Cardiac muscle cell (in vitro differentiated cells and primary cell): Measurements from ENCODE around the gene MESP2. TPM values are rescaled to one million over a fixed set of nuclear protein-coding genes. Genes with fewer than 3 reads are reported as not detected.

ENCODE experiments used
- DNase-seq, 2 donors: peaks; one replicate each; pipeline versions ENCODE4 v3.0.0 to v3.0.0-alpha.2; 2010 to 2017; ENCODE audit warnings: low read depth in 1 of 2, low spot score in 1 of 2
- H3K27ac ChIP-seq: fragments of 200-600 bp; sonication (generic); 2 replicates; pipeline ENCODE4 v1.5.1; 2016
- H3K27me3 ChIP-seq: fragments of 200-600 bp; sonication (generic); 2 replicates; pipeline ENCODE4 v1.6.0; 2016; ENCODE audit warnings: control low read depth
- H3K36me3 ChIP-seq: fragments of 200-600 bp; sonication (generic); 2 replicates; pipeline ENCODE4 v1.5.1; 2016; ENCODE audit warnings: control low read depth
- H3K4me1 ChIP-seq: fragments of 200-600 bp; sonication (generic); 2 replicates; pipeline ENCODE4 v1.8.1; 2017; ENCODE audit warnings: low read depth, mild to moderate bottlenecking, mixed run types
- H3K4me3 ChIP-seq: fragments of 200-600 bp; sonication (generic); 2 replicates; pipeline ENCODE4 v1.5.1; 2016; ENCODE audit warnings: mild to moderate bottlenecking
- H3K9me3 ChIP-seq: fragments of 200-600 bp; sonication (generic); 2 replicates; pipeline ENCODE4 v1.5.1; 2017; ENCODE audit warnings: low read depth, mild to moderate bottlenecking, control low read depth
- polyA plus RNA-seq: library from polyadenylated mRNA; unstranded; fragments of >200 nt; fragmentation: Nextera tagmentation; extraction: Ambion mirVana; gene quantifications from 2 replicates; pipeline ENCODE4 v1.2.1, GENCODE V29; 2016
- total RNA-seq: library from RNA; depleted of rRNA; stranded (reverse); fragments of >200 nt; gene quantifications from 2 replicates; pipeline ENCODE4 v1.2.3, GENCODE V29; 2016
- TF ChIP-seq, protein P1 (sequence below): IDR thresholded peaks from 2 replicates; pipeline ENCODE4 v1.5.1; 2012; ENCODE audit warnings: low read depth, mild to moderate bottlenecking, low read length

MESP2 gene
- total and polyA plus RNA-seq, 2 experiments from 2014 or later = 1.1 to 2.4 TPM

DNA sequence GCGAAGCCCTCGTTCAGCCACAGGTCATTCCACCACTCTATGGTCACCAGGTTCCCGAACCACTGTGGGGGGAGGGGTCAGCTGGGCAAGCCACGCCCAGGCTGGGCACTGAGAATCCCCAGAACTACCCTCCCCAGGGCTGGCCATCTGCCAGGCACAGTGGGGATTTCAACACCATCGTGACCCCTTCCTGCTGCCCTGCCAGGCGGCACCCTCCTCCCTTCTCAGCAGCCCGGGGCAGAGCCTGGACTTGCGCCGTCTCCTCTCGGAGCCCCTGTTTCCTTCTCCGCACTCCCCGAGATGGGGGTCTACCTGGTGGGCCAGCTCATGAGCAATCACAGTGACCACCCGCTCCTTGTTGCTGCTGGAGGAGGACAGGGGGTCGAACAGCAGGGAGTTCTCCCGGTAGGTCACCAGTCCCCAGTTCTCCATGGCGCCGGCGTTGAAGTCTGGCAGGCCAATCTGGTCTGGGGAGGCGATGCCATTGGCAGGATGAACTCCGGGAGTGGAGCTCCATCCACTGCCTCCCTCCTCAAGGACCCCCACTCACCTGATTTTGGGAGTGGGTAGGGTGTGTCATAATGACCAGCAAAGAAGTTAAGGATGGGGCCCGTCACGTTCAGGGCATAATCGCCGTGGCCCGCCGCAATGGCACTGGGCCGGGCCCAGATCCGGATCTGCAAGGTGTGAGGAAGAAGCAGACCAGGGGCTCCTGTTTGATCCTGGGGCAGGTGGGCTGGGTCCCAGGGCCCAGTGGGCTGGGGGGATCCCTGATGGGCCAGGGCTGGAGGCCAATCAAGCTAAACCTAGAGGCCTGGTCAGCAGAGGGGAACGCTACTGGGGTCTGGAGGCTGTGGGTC lies 28.0 kb downstream of the MESP2 start:
- Histone ChIP-seq H3K27ac (no peak overlapping the region), H3K4me3 (no peak overlapping the region), H3K9me3 (no peaks in the 10 kb centered on the region), H3K4me1 (no peaks in the 10 kb centered on the region), H3K36me3 (no peaks in the 10 kb centered on the region), H3K27me3 (no peaks in the 10 kb centered on the region)
- no peak for DNase-seq
- TF ChIP-seq, protein P1, sequence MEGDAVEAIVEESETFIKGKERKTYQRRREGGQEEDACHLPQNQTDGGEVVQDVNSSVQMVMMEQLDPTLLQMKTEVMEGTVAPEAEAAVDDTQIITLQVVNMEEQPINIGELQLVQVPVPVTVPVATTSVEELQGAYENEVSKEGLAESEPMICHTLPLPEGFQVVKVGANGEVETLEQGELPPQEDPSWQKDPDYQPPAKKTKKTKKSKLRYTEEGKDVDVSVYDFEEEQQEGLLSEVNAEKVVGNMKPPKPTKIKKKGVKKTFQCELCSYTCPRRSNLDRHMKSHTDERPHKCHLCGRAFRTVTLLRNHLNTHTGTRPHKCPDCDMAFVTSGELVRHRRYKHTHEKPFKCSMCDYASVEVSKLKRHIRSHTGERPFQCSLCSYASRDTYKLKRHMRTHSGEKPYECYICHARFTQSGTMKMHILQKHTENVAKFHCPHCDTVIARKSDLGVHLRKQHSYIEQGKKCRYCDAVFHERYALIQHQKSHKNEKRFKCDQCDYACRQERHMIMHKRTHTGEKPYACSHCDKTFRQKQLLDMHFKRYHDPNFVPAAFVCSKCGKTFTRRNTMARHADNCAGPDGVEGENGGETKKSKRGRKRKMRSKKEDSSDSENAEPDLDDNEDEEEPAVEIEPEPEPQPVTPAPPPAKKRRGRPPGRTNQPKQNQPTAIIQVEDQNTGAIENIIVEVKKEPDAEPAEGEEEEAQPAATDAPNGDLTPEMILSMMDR = no peak

DNA sequence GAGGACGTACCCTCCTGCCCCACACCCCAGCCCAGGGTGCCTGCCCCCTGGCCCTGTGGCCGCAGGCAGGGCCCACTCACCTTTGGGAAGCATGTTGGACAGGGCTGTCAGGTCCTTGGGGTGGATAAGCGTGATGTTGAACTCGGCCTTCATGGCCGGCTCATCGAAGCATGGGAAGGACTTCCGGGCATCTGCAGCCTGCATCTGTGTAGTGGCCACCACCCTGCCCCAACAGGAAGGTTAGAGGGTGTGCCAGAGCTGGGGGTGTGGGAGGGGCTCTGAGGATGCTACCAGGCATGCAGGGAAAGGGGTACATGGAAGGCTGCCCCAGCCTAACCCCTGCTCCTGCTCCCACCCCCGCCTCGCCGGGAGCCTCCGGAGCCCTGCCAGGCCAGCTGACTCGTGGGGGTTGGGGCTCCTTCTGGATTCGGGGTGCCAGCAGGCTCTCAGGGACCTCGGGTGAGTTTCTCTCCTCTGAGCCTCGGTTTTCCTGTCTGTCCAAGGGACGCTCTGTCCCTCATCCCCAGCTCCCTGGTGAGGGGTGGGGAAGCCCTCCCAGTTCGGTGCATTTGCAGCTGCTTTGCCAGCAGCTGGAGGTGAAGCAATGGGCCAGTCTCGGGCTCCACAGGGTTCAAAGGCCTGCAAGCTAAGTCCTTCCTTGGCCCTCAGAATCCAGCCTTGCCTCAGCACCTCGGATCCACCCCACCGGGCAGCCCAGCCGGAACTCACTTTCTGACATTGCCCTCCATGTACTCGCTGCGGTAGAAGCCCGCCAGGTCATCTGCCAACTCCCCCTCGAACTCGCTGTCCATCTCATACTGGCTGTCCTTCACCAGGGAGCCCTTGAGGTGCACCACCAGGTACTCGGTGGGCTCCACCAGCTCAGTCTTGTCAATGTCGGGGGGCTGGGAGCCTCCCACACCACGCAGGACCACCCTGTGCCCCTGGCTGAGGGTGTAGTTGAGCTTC lies 29.4 kb downstream of the MESP2 start:
- no peak for DNase-seq
- no peaks in the 10 kb centered on the region for H3K36me3 ChIP-seq
- TF ChIP-seq, protein P1 = no peak
- no peaks in the 10 kb centered on the region for H3K9me3 ChIP-seq
- no peak overlapping the region for H3K27ac ChIP-seq
- H3K4me3 ChIP-seq = no peak overlapping the region
- H3K27me3 ChIP-seq = no peaks in the 10 kb centered on the region
- H3K4me1 ChIP-seq = no peaks in the 10 kb centered on the region

DNA sequence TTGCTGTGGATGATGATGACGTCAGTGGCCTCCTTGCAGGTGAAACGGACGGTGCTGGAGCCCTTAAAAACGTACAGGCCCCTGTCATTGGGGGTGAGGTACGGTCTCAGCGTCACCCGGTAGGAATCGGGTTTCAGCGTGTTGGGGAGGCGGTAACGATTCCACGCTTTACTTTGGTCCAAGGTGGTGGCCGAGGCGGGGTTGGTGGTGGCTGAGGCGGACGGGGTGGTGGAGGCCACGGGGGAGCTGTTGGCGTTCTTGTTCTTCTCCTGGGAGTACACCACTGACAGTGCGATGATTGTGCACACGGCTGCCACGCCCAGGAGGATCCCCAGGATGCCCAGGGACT lies 30.1 kb downstream of the MESP2 start:
- no peaks in the 10 kb centered on the region for H3K36me3 ChIP-seq
- H3K27ac ChIP-seq = no peak overlapping the region
- no peaks in the 10 kb centered on the region for H3K27me3 ChIP-seq
- no peak for DNase-seq
- H3K4me3 ChIP-seq = no peak overlapping the region
- TF ChIP-seq, protein P1 = no peak
- H3K4me1 ChIP-seq = no peaks in the 10 kb centered on the region
- H3K9me3 ChIP-seq = no peaks in the 10 kb centered on the region

DNA sequence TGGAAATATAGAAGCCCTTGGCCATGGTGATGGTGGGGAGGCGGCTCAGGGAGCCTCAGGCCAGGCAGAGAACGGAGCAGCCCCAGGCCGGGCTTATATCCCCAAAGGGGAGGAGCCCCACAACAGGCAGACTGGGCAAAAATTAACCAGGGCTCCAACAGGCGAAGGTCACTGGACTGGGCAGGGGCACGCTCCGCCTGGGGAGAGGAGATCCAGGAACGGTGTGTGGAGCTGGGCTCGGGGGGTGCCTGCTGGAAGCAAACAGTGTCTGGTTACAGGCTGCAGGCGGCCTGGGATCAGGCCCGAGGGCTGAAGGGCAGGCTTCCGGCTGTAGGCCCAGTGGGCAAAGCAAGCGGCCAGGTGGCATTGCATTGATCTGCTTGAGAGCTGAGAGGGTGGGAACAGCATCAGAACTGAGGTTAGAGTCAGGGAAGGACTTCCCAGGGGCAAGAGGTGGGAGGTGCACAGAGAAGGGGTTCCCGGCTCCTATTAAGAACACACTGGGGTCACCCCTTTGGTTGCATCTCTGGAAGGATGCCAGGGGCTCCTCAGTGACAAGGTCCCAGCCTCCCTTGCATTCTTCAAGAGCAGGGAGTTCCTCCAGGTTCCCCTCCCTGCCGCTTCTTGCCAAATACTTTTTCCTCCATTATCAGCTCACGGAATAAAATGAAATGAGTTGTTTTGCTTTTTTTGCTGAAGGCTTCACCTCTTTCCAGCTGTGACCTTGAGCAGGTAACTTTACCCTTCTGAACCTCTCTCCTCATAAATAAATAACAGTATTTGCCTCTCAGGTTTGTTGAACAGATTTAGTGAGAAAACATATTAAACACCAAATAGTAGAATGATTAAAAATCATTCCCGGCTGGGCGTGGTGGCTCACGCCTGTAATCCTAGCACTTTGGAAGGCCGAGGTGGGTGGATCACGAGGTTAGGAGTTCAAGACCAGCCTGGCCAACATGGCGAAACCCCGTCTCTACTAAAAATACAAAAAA lies 30.7 kb downstream of the MESP2 start:
- TF ChIP-seq, protein P1 = no peak
- Histone ChIP-seq H3K36me3 (no peaks in the 10 kb centered on the region), H3K27me3 (no peaks in the 10 kb centered on the region), H3K4me3 (no peak overlapping the region), H3K9me3 (no peaks in the 10 kb centered on the region), H3K27ac (no peak overlapping the region), H3K4me1 (no peaks in the 10 kb centered on the region)
- DNase-seq = no peak

DNA sequence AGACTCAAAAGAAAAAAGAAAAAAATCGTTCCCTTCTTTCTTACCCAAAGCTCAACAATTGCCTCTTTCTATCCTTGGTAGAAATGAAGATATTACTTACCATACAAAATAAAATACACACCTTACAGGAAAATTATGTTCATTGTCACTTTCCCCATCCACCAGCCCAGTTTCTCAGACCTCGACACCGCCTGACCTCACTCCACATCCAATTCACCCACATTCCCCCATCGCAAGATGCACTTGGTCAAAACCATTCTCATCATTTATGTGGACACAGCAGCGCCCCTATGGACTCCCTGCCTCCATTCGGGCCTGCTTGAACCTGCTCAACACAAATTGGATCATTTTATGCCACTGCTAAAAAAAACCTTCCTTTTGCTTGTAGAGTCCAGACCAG lies 31.6 kb downstream of the MESP2 start:
- H3K4me1 ChIP-seq = no peaks in the 10 kb centered on the region
- H3K27ac ChIP-seq = no peak overlapping the region
- TF ChIP-seq, protein P1 = no peak
- H3K27me3 ChIP-seq = no peaks in the 10 kb centered on the region
- no peak overlapping the region for H3K4me3 ChIP-seq
- no peak for DNase-seq
- H3K36me3 ChIP-seq = no peaks in the 10 kb centered on the region
- no peaks in the 10 kb centered on the region for H3K9me3 ChIP-seq
